Breast epithelium (tissue), 4 donors: ENCODE measurements around the gene KYAT1. TPM values are rescaled to one million over a fixed set of nuclear protein-coding genes. Genes with fewer than 3 reads are reported as not detected.
"Not testable (repeated sequence)": the region's sequence is repeated elsewhere in the genome, so short reads cannot be mapped to it uniquely, and the experiment has no call there.

Source experiments
- DNase-seq, 2 donors: peaks; one replicate each; pipeline ENCODE4 v3.0.0-alpha.2; 2019; ENCODE audit warnings: low spot score in 2 of 2
- H3K27ac ChIP-seq, 2 donors: fragments of 200-600 bp; sonication (generic) in 1 of 2; one replicate each; pipeline ENCODE4 v1.5.1; 2016 to 2019; ENCODE audit warnings: mild to moderate bottlenecking in 1 of 2
- H3K27me3 ChIP-seq, 2 donors: fragments of 200-600 bp; sonication (generic) in 1 of 2; one replicate each; pipeline versions ENCODE4 v1.5.1 to v1.6.0; 2017 to 2019; ENCODE audit warnings: control low read depth in 1 of 2, mild to moderate bottlenecking in 1 of 2
- H3K36me3 ChIP-seq: fragments of 200-600 bp; one replicate; pipeline ENCODE4 v1.5.1; 2019
- H3K4me1 ChIP-seq, 2 donors: fragments of 200-600 bp; sonication (generic); one replicate each; pipeline ENCODE4 v1.5.1; 2016 to 2019; ENCODE audit warnings: control low read depth in 1 of 2
- H3K4me3 ChIP-seq, 3 donors: fragments of 200-600 bp; sonication (generic); 1 replicate in 2 of 3; 2 replicates in 1 of 3; pipeline ENCODE4 v1.5.1; 2016 to 2019; ENCODE audit warnings: mild to moderate bottlenecking in 3 of 3, moderate library complexity in 2 of 3
- H3K9me3 ChIP-seq, 2 donors: fragments of 200-600 bp; sonication (generic) in 1 of 2; one replicate each; pipeline ENCODE4 v1.5.1; 2016 to 2019; ENCODE audit warnings: control low read depth in 1 of 2
- CTCF ChIP-seq, 3 donors: fragments of 450-650 bp; IDR thresholded peaks; one replicate each; pipeline ENCODE4 v1.5.1; 2016 to 2017; ENCODE audit warnings: antibody characterized with exemption in 3 of 3, mild to moderate bottlenecking in 3 of 3, moderate library complexity in 3 of 3
- POLR2A ChIP-seq: fragments of 450-650 bp; IDR thresholded peaks from one replicate; pipeline ENCODE4 v1.6.1; 2016; ENCODE audit warnings: antibody characterized with exemption, mild to moderate bottlenecking, moderate library complexity
- POLR2AphosphoS5 ChIP-seq, 3 donors: sonication (generic); formaldehyde crosslinking; IDR thresholded peaks; one replicate each; pipeline ENCODE4 v1.6.1; 2017; ENCODE audit warnings: antibody characterized with exemption in 3 of 3
- intact Hi-C: fragments of 100-400 bp; cut with DNase I; formaldehyde crosslinking; loops from one replicate; pipeline ENCODE4 v1.15.1; 2023; ENCODE audit warnings: low total_unique reads
- total RNA-seq, 3 donors: library from RNA; depleted of rRNA; stranded (reverse); fragments of >200 nt; gene quantifications; one replicate each; pipeline ENCODE4 v1.1.0, GENCODE V29; 2016

Gene KYAT1
- total RNA-seq, 3 donors from 2014 or later, result 3.0 to 7.6 (median 7.2) TPM

- no peak for TF ChIP-seq CTCF (IDR thresholded peaks at IDR 0.05)
- TF ChIP-seq POLR2AphosphoS5 (IDR thresholded peaks at IDR 0.05), result no peak
- TF ChIP-seq POLR2A, result no peak
- Histone ChIP-seq H3K27me3 (no peaks in the 10 kb centered on the region), H3K4me1 (peaks cover 0 to 48% of the 10 kb centered on the region in 2 donors), H3K36me3 (no peaks in the 10 kb centered on the region), H3K27ac (peak overlapping the region; percentile 56 to 65), H3K9me3 (no peaks in the 10 kb centered on the region), H3K4me3 (peak overlapping the region in 1 of 3 donors; percentile 32)
- no peak for DNase-seq
- intact Hi-C loops, result no loop called here
Measured at GRCh38 chr9:128885798-128886197, 4.0 kb upstream of the KYAT1 start.

DNA sequence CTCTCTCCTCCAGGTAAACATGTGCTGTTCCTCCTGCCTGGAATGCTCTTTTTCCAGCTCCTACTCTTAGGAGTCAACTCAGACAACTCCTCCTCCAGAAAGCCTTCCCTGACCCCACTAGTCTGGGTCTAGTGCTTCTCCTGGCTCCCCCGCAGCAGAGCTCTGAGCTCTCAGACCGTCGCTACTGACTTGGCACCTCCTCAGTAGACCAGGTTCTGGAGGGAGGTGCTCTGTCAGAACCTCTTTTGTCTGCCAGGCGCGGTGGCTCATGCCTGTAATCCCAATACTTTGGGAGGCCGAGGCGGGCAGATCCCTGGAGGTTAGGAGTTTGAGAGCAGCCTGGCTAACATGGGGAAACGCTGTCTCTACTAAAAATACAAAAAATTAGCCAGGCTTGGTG lies 3.6 kb upstream of the KYAT1 start:
- DNase-seq, result no peak
- no peaks in the 10 kb centered on the region for H3K9me3 ChIP-seq
- no peak overlapping the region for H3K4me3 ChIP-seq
- H3K36me3 ChIP-seq, result no peaks in the 10 kb centered on the region
- no peaks in the 10 kb centered on the region for H3K27me3 ChIP-seq
- TF ChIP-seq CTCF (IDR thresholded peaks at IDR 0.05) (no peak), POLR2A (no peak), POLR2AphosphoS5 (IDR thresholded peaks at IDR 0.05) (no peak)
- intact Hi-C loops, result no loop called here
- H3K27ac ChIP-seq, result peak overlapping the region; percentile 40 to 65
- peaks cover 0 to 47% of the 10 kb centered on the region in 2 donors for H3K4me1 ChIP-seq

DNA sequence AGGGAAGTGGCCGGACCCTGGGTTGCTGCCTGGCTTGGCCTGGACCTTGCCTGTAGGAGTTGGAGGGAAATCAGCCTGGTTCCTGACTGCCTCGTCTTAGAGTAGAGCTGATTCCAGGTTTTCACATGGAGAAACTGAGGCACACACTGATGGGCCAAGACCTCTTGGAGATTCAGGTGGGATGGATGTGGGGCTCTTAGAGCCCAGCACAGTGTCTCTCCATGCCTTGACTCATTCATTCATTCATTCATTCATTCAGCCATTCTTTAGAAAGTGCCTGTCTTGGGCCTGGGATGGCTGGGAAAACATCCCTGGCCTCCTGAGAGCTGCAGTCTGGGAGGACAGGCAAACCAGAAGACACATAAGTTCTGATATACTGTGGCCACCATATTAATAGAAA lies 2.4 kb upstream of the KYAT1 start:
- peaks cover 0 to 39% of the 10 kb centered on the region in 2 donors for H3K4me1 ChIP-seq
- peak overlapping the region in 1 of 2 donors; percentile 65 for H3K27ac ChIP-seq
- intact Hi-C loops, result no loop called here
- peak overlapping the region in 2 of 3 donors; percentile 93 to 99 for H3K4me3 ChIP-seq
- DNase-seq, result no peak
- TF ChIP-seq CTCF (IDR thresholded peaks at IDR 0.05) (no peak), POLR2A (no peak), POLR2AphosphoS5 (IDR thresholded peaks at IDR 0.05) (no peak)
- no peaks in the 10 kb centered on the region for H3K9me3 ChIP-seq
- H3K27me3 ChIP-seq, result no peaks in the 10 kb centered on the region
- H3K36me3 ChIP-seq, result no peaks in the 10 kb centered on the region

- intact Hi-C loops, result no loop called here
- DNase-seq, result no peak
- H3K27ac ChIP-seq, result peak overlapping the region; percentile 98 to 99
- peak overlapping the region; percentile 93 to 99 (median 99) for H3K4me3 ChIP-seq
- H3K9me3 ChIP-seq, result no peaks in the 10 kb centered on the region
- H3K36me3 ChIP-seq, result no peaks in the 10 kb centered on the region
- no peaks in the 10 kb centered on the region for H3K27me3 ChIP-seq
- TF ChIP-seq CTCF (IDR thresholded peaks at IDR 0.05), result no peak
- TF ChIP-seq POLR2AphosphoS5 (IDR thresholded peaks at IDR 0.05), result no peak
- no peak for TF ChIP-seq POLR2A
- peaks cover 0 to 30% of the 10 kb centered on the region in 2 donors for H3K4me1 ChIP-seq
Measured at GRCh38 chr9:128882677-128883603, 1.2 kb upstream of the KYAT1 start.

- peaks cover 0 to 7% of the 10 kb centered on the region in 2 donors for H3K4me1 ChIP-seq
- no peak overlapping the region for H3K4me3 ChIP-seq
- peak overlapping the region; percentile 21 to 62 for H3K27ac ChIP-seq
- no peaks in the 10 kb centered on the region for H3K36me3 ChIP-seq
- DNase-seq, result no peak
- intact Hi-C loops, result no loop called here
- TF ChIP-seq POLR2AphosphoS5 (IDR thresholded peaks at IDR 0.05) (no peak), POLR2A (no peak), CTCF (IDR thresholded peaks at IDR 0.05) (no peak)
- no peaks in the 10 kb centered on the region for H3K27me3 ChIP-seq
- H3K9me3 ChIP-seq, result no peaks in the 10 kb centered on the region
Measured at GRCh38 chr9:128877852-128878251, 3.9 kb downstream of the KYAT1 start.

DNA sequence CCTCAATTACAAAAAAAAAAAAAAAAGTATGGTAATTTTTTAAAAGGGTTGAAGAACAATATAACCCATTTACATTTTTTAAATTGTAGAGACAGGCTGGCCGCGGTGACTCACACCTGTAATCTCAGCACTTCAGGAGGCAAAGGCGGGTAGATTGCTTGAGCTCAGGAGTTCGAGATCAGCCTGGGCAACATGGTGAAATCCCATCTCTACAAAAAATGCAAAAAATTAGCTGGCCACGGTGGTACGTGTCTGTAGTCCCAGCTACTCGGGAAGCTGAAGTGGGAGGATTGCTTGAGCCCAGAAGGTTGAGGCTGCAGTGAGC lies 10.8 kb downstream of the KYAT1 start:
- DNase-seq, H3K4me1 ChIP-seq: not testable (repeated sequence)

More for the DNA sequence above, 10.8 kb downstream of the KYAT1 start:
- intact Hi-C loops, H3K27me3 ChIP-seq, H3K9me3 ChIP-seq, H3K4me3 ChIP-seq, H3K36me3 ChIP-seq, H3K27ac ChIP-seq: not testable (repeated sequence)
